NT2/D1 (cell line): Measurements from ENCODE around the gene DNAJB8.

Experiments
- SUZ12 ChIP-seq: IDR thresholded peaks from 2 replicates; pipeline ENCODE4 v1.6.1; 2011; ENCODE audit not compliant: insufficient read length, insufficient read depth; ENCODE audit errors: extremely low read depth
- YY1 ChIP-seq: IDR thresholded peaks from 2 replicates; pipeline ENCODE4 v1.6.1; 2011; ENCODE audit not compliant: insufficient read length, insufficient read depth
- ZNF274 ChIP-seq: IDR thresholded peaks from 2 replicates; pipeline ENCODE4 v1.6.1; 2011; ENCODE audit warnings: mild to moderate bottlenecking, low read depth, low read length

GRCh38 chr3:128489927-128490649 lies 23.4 kb upstream of the DNAJB8 start:
- TF ChIP-seq SUZ12 (peak; percentile 41), YY1 (no peak), ZNF274 (no peak)
